ENCODE results near the gene REX1BD.

REX1BD gene

GRCh38 chr19:18608805-18609716 lies 20.5 kb downstream of the REX1BD start:
- Histone ChIP-seq H3K4me1 (peaks cover 19% of the 10 kb centered on the region), H3K79me2 (no peaks in the 10 kb centered on the region), H3K27ac (no peak overlapping the region), H3K4me2 (ENCODE audit: low read length) (no peak overlapping the region), H2AFZ (no peak overlapping the region), H3K27me3 (ENCODE audit: control insufficient read depth, insufficient read depth, low read length) (peaks cover 17% of the 10 kb centered on the region), H3K9me3 (ENCODE audit: control insufficient read depth, low read length) (no peaks in the 10 kb centered on the region), H3K36me3 (ENCODE audit: control insufficient read depth, insufficient read depth, low read length) (no peaks in the 10 kb centered on the region), H3K4me3 (ENCODE audit: low read depth, low read length) (no peak overlapping the region), H3K9ac (no peak overlapping the region)
- no peak for TF ChIP-seq CTCF (IDR thresholded peaks at IDR 0.05)

- Histone ChIP-seq H3K9ac (no peak overlapping the region), H3K79me2 (no peaks in the 10 kb centered on the region), H3K36me3 (ENCODE audit: control insufficient read depth, insufficient read depth, low read length) (no peaks in the 10 kb centered on the region), H3K4me3 (ENCODE audit: low read depth, low read length) (no peak overlapping the region), H3K27me3 (ENCODE audit: control insufficient read depth, insufficient read depth, low read length) (peaks cover 14% of the 10 kb centered on the region), H3K9me3 (ENCODE audit: control insufficient read depth, low read length) (no peaks in the 10 kb centered on the region), H3K4me2 (ENCODE audit: low read length) (no peak overlapping the region), H2AFZ (no peak overlapping the region), H3K4me1 (peaks cover 19% of the 10 kb centered on the region), H3K27ac (no peak overlapping the region)
- no peak for TF ChIP-seq CTCF (IDR thresholded peaks at IDR 0.05)
These were observed 21.1 kb downstream of the REX1BD start for GRCh38 chr19:18609717-18610051.

GRCh38 chr19:18610245-18610555 lies 21.6 kb downstream of the REX1BD start:
- peaks cover 19% of the 10 kb centered on the region for H3K4me1 ChIP-seq

GRCh38 chr19:18610556-18611326 lies 22.1 kb downstream of the REX1BD start:
- no peak overlapping the region for H3K4me2 ChIP-seq (ENCODE audit: low read length)
- TF ChIP-seq CTCF (IDR thresholded peaks at IDR 0.05): no peak
- H3K27me3 ChIP-seq (ENCODE audit: control insufficient read depth, insufficient read depth, low read length): peaks cover 14% of the 10 kb centered on the region

More at GRCh38 chr19:18610245-18610555, 21.6 kb downstream of the REX1BD start:
- TF ChIP-seq CTCF (IDR thresholded peaks at IDR 0.05): no peak
- Histone ChIP-seq H3K27me3 (ENCODE audit: control insufficient read depth, insufficient read depth, low read length) (peaks cover 14% of the 10 kb centered on the region), H3K4me3 (ENCODE audit: low read depth, low read length) (no peak overlapping the region), H3K4me2 (ENCODE audit: low read length) (no peak overlapping the region), H3K9ac (no peak overlapping the region), H3K9me3 (ENCODE audit: control insufficient read depth, low read length) (no peaks in the 10 kb centered on the region), H2AFZ (no peak overlapping the region), H3K36me3 (ENCODE audit: control insufficient read depth, insufficient read depth, low read length) (no peaks in the 10 kb centered on the region), H3K27ac (no peak overlapping the region), H3K79me2 (no peaks in the 10 kb centered on the region)

More at GRCh38 chr19:18610556-18611326, 22.1 kb downstream of the REX1BD start:
- Histone ChIP-seq H3K4me3 (ENCODE audit: low read depth, low read length) (no peak overlapping the region), H3K79me2 (no peaks in the 10 kb centered on the region), H2AFZ (no peak overlapping the region), H3K9ac (no peak overlapping the region), H3K27ac (no peak overlapping the region), H3K4me1 (peaks cover 19% of the 10 kb centered on the region), H3K9me3 (ENCODE audit: control insufficient read depth, low read length) (no peaks in the 10 kb centered on the region), H3K36me3 (ENCODE audit: control insufficient read depth, insufficient read depth, low read length) (no peaks in the 10 kb centered on the region)
